GM21737 (cell line): ENCODE results near the gene CHURC1.

Source experiments
- ATAC-seq: cut with Tn5 transposase; IDR thresholded peaks from one replicate; pipeline ENCODE4 v1.9.1; 2021; ENCODE audit warnings: mild to moderate bottlenecking, moderate library complexity; ENCODE audit not compliant: unreplicated experiment

CHURC1 gene

GRCh38 chr14:64937821-64938193 lies 23.6 kb downstream of the CHURC1 start:
- ATAC-seq = no peak

- ATAC-seq = no peak
Measured at GRCh38 chr14:64938972-64939816, 24.9 kb downstream of the CHURC1 start.

GRCh38 chr14:64939817-64940190 lies 25.5 kb downstream of the CHURC1 start:
- no peak for ATAC-seq

- no peak for ATAC-seq
Measured at GRCh38 chr14:64940336-64940910, 26.2 kb downstream of the CHURC1 start.

- ATAC-seq = no peak
Measured at GRCh38 chr14:64942531-64943111, 28.4 kb downstream of the CHURC1 start, which contains the start of gene GPX2. TSS of gene GPX2 (minus strand) at chr14:64942745. CDS start at chr14:64942726, 19 bp downstream.

- ATAC-seq = no peak
Measured at GRCh38 chr14:64943556-64943955, 29.3 kb downstream of the CHURC1 start.

GRCh38 chr14:64944041-64944440 lies 29.8 kb downstream of the CHURC1 start:
- no peak for ATAC-seq

- no peak for ATAC-seq
Measured at GRCh38 chr14:64944861-64945260, 30.6 kb downstream of the CHURC1 start.

GRCh38 chr14:64945431-64946178 lies 31.4 kb downstream of the CHURC1 start:
- ATAC-seq = no peak

- no peak for ATAC-seq
Measured at GRCh38 chr14:64946310-64947045, 32.2 kb downstream of the CHURC1 start.

- no peak for ATAC-seq
Measured at GRCh38 chr14:64947710-64948611, 33.7 kb downstream of the CHURC1 start.

- no peak for ATAC-seq
Measured at GRCh38 chr14:64948612-64949210, 34.5 kb downstream of the CHURC1 start.

GRCh38 chr14:64950889-64951288 lies 36.6 kb downstream of the CHURC1 start:
- no peak for ATAC-seq

GRCh38 chr14:64951291-64951690 lies 37.0 kb downstream of the CHURC1 start:
- no peak for ATAC-seq

GRCh38 chr14:64951724-64952123 lies 37.5 kb downstream of the CHURC1 start:
- ATAC-seq = no peak

GRCh38 chr14:64952598-64953309 lies 38.5 kb downstream of the CHURC1 start:
- ATAC-seq = no peak

GRCh38 chr14:64953310-64953654 lies 39.0 kb downstream of the CHURC1 start:
- ATAC-seq = no peak

- ATAC-seq = no peak
Measured at GRCh38 chr14:64953661-64954060, 39.4 kb downstream of the CHURC1 start.
